Stomach (tissue), 9 donors: ENCODE data around the gene DYSF. TPM values are rescaled to one million over a fixed set of nuclear protein-coding genes. Genes with fewer than 3 reads are reported as not detected.

Experiments used
- DNase-seq, 2 donors: peaks; one replicate each; pipeline versions ENCODE4 v3.0.0 to v3.0.0-alpha.2; 2013 to 2019
- H3K27ac ChIP-seq, 5 donors: fragments of 200-600 bp in 4 of 5; sonication (generic) in 4 of 5; one replicate each; pipeline ENCODE4 v1.5.1; 2013 to 2019; ENCODE audit warnings: mild to moderate bottlenecking in 1 of 5, moderate library complexity in 1 of 5
- H3K27me3 ChIP-seq, 3 donors: fragments of 200-600 bp; sonication (generic); one replicate each; pipeline ENCODE4 v1.5.1; 2017 to 2019; ENCODE audit warnings: mixed run types in 1 of 3
- H3K36me3 ChIP-seq, 4 donors: fragments of 200-600 bp; sonication (generic); 1 replicate in 3 of 4; 2 replicates in 1 of 4; pipeline ENCODE4 v1.5.1; 2016 to 2019
- H3K4me1 ChIP-seq, 4 donors: fragments of 200-600 bp; sonication (generic); one replicate each; pipeline ENCODE4 v1.5.1; 2016 to 2019
- H3K4me3 ChIP-seq, 4 donors: fragments of 200-600 bp; sonication (generic) in 3 of 4; one replicate each; pipeline ENCODE4 v1.5.1; 2016 to 2019; ENCODE audit warnings: mild to moderate bottlenecking in 1 of 4
- H3K9me3 ChIP-seq, 4 donors: fragments of 200-600 bp; sonication (generic); one replicate each; pipeline ENCODE4 v1.5.1; 2016 to 2019
- EP300 ChIP-seq: sonication (generic); formaldehyde crosslinking; IDR thresholded peaks from one replicate; pipeline ENCODE4 v1.6.1; 2017; ENCODE audit warnings: antibody characterized with exemption
- POLR2A ChIP-seq, 4 donors: fragments of 450-650 bp; IDR thresholded peaks; one replicate each; pipeline ENCODE4 v1.6.1; 2016; ENCODE audit warnings: antibody characterized with exemption in 4 of 4, control low read depth in 2 of 4, mild to moderate bottlenecking in 1 of 4, moderate library complexity in 1 of 4
- POLR2AphosphoS5 ChIP-seq, 3 donors: sonication (generic); formaldehyde crosslinking; IDR thresholded peaks; one replicate each; pipeline ENCODE4 v1.6.1; 2016; ENCODE audit warnings: antibody characterized with exemption in 3 of 3
- WGBS, 5 donors: extraction: QIAGEN DNeasy Blood & Tissue Kit in 3 of 5; methylation state at CpG; one replicate each; pipeline versions ENCODE4 v1.1.5 to v1.1.7; 2013 to 2018; 5-methylcytosine and 5-hydroxymethylcytosine counted together
- intact Hi-C: fragments of 100-400 bp; cut with DNase I; formaldehyde crosslinking; loops from one replicate; pipeline ENCODE4 v1.15.1; 2023; ENCODE audit warnings: low total_unique reads
- polyA plus RNA-seq, 3 donors: library from polyadenylated mRNA; stranded (reverse); fragments of 200-250 nt; gene quantifications; one replicate each; pipeline ENCODE4 v1.2.3, GENCODE V29; 2013
- total RNA-seq, 5 donors: library from RNA; depleted of rRNA; stranded (reverse); fragments of >200 nt; gene quantifications; one replicate each; pipeline versions ENCODE4 v1.1.0 to v1.2.3, GENCODE V29; 2014 to 2016
- TF ChIP-seq, protein P1 (sequence below), 7 experiments: fragments of 450-650 bp in 4 of 7; fragments of 200-600 bp in 3 of 7; sonication (generic) in 3 of 7; IDR thresholded peaks; one replicate each; pipeline ENCODE4 v1.5.1; 2016 to 2019; ENCODE audit warnings: antibody characterized with exemption in 7 of 7, control low read depth in 2 of 7, mild to moderate bottlenecking in 1 of 7
- donor health status: healthy with polysubstance abuse.
- donor health status: Bipolar disorder and iron deficiency.
- donor health status: healthy.

Gene DYSF
- total and polyA plus RNA-seq, 8 donors, result 2.1 to 13.4 (median 6.1) TPM

DNA sequence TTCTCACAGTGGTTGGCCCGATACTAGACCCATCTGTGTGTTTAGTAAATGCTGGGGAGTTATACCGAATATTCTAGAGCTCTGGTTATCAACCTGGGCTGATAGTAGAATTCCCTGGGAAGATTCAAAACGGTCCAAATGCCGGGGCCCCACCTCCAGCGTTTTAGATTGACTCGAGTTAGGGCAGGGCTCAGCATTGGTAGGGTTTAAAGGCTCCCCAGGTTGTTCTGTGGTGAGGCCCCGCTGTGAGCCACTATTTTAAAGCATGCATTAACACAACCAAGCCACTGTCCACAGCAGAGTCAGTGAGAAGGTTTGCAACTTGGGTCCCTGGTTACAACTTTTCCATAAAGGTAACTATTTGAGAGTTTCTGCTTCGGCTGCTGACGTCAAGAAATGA is 73.6 kb downstream of the DYSF start:
- H3K4me1 ChIP-seq, result no peaks in the 10 kb centered on the region
- no peak for TF ChIP-seq EP300
- no peak for TF ChIP-seq POLR2AphosphoS5 (IDR thresholded peaks at IDR 0.05)
- no peak for TF ChIP-seq POLR2A (IDR thresholded peaks at IDR 0.05)
- TF ChIP-seq, protein P1, sequence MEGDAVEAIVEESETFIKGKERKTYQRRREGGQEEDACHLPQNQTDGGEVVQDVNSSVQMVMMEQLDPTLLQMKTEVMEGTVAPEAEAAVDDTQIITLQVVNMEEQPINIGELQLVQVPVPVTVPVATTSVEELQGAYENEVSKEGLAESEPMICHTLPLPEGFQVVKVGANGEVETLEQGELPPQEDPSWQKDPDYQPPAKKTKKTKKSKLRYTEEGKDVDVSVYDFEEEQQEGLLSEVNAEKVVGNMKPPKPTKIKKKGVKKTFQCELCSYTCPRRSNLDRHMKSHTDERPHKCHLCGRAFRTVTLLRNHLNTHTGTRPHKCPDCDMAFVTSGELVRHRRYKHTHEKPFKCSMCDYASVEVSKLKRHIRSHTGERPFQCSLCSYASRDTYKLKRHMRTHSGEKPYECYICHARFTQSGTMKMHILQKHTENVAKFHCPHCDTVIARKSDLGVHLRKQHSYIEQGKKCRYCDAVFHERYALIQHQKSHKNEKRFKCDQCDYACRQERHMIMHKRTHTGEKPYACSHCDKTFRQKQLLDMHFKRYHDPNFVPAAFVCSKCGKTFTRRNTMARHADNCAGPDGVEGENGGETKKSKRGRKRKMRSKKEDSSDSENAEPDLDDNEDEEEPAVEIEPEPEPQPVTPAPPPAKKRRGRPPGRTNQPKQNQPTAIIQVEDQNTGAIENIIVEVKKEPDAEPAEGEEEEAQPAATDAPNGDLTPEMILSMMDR (IDR thresholded peaks at IDR 0.05), result no peak
- peaks cover 0 to 43% (median 6%) of the 10 kb centered on the region in 4 donors for H3K36me3 ChIP-seq
- no peak for DNase-seq
- no peak overlapping the region for H3K27ac ChIP-seq
- no peaks in the 10 kb centered on the region for H3K9me3 ChIP-seq
- intact Hi-C loops, result no loop called here
- no peak overlapping the region for H3K4me3 ChIP-seq
- WGBS, 5 donors, result 70 to 75% (median 73%) methylated on average over 9 of the region's 9 CpGs
- peaks cover 0 to 6% (median 0%) of the 10 kb centered on the region in 3 donors for H3K27me3 ChIP-seq

DNA sequence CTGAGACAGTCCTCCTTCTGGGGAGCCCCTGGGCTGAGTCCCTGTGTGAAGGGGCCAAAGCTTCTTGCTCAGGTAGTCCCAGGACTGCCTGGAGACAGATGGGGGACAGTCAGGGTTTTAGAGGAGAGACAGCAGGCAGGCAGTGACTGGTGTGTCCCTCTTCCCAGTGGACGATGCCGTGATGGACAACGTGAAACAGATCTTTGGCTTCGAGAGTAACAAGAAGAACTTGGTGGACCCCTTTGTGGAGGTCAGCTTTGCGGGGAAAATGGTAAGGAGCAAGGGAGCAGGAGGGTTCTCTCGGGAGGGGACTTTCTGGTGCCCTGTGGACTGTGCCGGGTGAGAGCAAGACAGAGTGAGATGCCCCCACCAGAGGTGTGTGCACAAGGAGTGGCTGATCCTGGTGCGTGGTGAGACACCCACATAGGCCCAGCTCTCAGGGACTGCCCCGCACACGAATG is 74.8 kb downstream of the DYSF start:
- H3K27me3 ChIP-seq, result peaks cover 0 to 6% (median 5%) of the 10 kb centered on the region in 3 donors
- no peaks in the 10 kb centered on the region for H3K9me3 ChIP-seq
- TF ChIP-seq, protein P1 (IDR thresholded peaks at IDR 0.05), result no peak
- TF ChIP-seq POLR2AphosphoS5 (IDR thresholded peaks at IDR 0.05), result no peak
- TF ChIP-seq EP300, result no peak
- TF ChIP-seq POLR2A (IDR thresholded peaks at IDR 0.05), result no peak
- H3K27ac ChIP-seq, result no peak overlapping the region
- 74 to 86% (median 77%) methylated on average over 10 of the region's 10 CpGs for WGBS, 5 donors
- no peak for DNase-seq
- no peak overlapping the region for H3K4me3 ChIP-seq
- H3K4me1 ChIP-seq, result no peaks in the 10 kb centered on the region
- intact Hi-C loops, result no loop called here
- H3K36me3 ChIP-seq, result peaks cover 0 to 31% (median 6%) of the 10 kb centered on the region in 4 donors

DNA sequence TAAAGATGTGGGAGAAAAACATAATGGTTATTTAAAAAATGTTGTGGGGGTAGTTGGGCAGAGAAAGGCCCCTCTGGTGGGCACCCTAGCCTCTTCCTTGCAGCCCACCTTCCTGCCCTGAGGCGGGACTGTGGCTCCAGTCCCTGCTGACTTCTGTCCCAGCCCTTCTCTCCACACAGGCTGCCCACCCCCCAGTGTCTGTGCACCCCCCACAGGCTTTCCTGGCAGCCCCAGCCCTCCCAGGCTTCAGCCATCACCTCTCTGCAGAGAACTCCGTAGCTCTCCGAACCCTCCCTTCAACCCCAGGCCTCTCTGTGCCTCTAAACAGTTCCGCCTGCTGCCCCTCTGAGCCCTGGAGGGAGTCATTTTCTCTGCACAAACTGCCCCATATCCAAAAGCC is 75.4 kb downstream of the DYSF start:
- intact Hi-C loops, result no loop called here
- TF ChIP-seq POLR2A (IDR thresholded peaks at IDR 0.05), result no peak
- no peak for TF ChIP-seq POLR2AphosphoS5 (IDR thresholded peaks at IDR 0.05)
- TF ChIP-seq, protein P1 (IDR thresholded peaks at IDR 0.05), result no peak
- no peak for TF ChIP-seq EP300
- Histone ChIP-seq H3K9me3 (no peaks in the 10 kb centered on the region), H3K27me3 (peaks cover 0 to 6% (median 5%) of the 10 kb centered on the region in 3 donors), H3K4me3 (no peak overlapping the region), H3K27ac (no peak overlapping the region), H3K36me3 (peaks cover 0 to 29% (median 6%) of the 10 kb centered on the region in 4 donors), H3K4me1 (no peaks in the 10 kb centered on the region)
- WGBS, 5 donors, result 79 to 92% (median 81%) methylated on average over 4 of the region's 4 CpGs
- no peak for DNase-seq

DNA sequence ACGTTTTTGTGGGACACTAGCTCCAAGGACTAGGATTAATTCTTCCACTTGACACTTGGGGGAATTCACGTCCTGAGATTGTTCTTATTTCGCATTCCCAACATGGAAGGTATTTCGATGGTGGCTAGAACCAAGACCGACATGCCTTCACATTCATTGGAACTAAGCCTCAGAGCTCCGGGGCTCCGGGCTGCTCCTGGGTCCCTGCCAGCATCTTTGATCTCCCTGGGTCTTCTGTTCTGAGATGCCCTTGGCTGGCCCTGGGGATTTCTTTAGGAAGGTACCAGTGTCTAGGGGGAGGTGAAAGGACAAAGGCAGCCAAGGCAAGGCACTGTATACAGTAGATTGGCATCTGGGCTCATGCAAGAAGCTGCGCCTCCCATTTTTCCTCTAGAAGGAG is 76.8 kb downstream of the DYSF start:
- peaks cover 0 to 29% (median 10%) of the 10 kb centered on the region in 4 donors for H3K36me3 ChIP-seq
- H3K27me3 ChIP-seq, result peaks cover 0 to 6% (median 5%) of the 10 kb centered on the region in 3 donors
- 56 to 80% (median 69%) methylated on average over 8 of the region's 8 CpGs for WGBS, 5 donors
- H3K9me3 ChIP-seq, result no peaks in the 10 kb centered on the region
- no peak overlapping the region for H3K4me3 ChIP-seq
- intact Hi-C loops, result no loop called here
- H3K27ac ChIP-seq, result no peak overlapping the region
- H3K4me1 ChIP-seq, result no peaks in the 10 kb centered on the region
- no peak for TF ChIP-seq EP300
- TF ChIP-seq POLR2AphosphoS5 (IDR thresholded peaks at IDR 0.05), result no peak
- no peak for TF ChIP-seq POLR2A (IDR thresholded peaks at IDR 0.05)
- TF ChIP-seq, protein P1 (IDR thresholded peaks at IDR 0.05), result no peak
- no peak for DNase-seq
